Measurements from ENCODE around the gene SECISBP2. TPM values are rescaled to one million over a fixed set of nuclear protein-coding genes. Genes with fewer than 3 reads are reported as not detected.

SECISBP2 gene
- 37.2 and 40.3 TPM in 2 replicates for total RNA-seq

DNA sequence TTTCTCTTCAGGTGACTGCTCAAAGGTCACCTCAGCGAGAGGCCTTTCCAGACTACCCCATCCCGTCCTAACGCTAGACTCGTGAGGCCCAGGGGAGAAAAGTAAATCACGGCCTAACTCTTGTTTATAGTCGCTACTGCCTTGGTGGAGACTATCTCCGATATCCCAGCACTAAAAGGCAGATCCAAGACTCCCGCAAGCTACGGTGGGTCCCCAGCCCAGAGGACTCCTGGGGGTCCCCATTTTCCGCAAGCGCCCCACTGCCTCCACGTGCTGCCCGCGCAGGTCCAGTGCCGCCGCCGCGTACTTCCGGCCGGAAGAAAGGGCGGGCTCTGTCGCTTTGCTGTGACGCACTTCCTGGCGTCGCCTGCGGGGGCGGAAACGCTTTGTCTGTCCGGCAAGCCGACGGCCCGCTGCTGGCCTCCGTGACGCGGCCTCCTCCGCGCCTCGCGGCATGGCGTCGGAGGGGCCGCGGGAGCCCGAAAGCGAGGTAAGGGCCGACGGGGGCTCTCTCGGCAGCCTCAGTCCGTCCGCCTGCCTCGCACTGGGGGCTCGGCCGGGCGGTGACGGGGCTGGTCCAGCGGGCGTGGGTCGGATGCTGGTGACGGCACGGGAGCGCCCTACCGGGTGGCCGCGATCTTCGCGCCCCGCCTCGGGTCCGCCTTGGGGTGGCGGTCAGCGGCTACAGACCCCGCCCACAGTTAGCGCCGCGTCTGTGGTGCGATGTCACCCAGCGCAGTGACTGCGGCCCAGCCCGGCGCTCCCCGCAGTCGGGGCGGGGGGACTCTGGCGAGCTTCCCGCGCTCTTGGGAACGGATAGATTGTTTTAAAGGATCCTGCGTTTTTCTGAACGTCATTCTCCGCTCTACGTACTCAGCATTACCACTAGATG lies at the start of gene SECISBP2:
Gene SECISBP2 (plus strand): TSS at position 378 of the 892 bp plus-strand sequence. CDS start 77 bp downstream, at position 455.

GRCh38 chr9:89310475-89311345 lies 7.6 kb upstream of the SECISBP2 start, which contains the start of gene CKS2:
CKS2 (plus strand) TSS chr9:89311195; CDS start chr9:89311293, 98 bp downstream.

Small RNA genes within 50 kb of the gene (small RNA-seq; reads per million reads assigned to genes)
- gene MIR3153 (ENCODE audit: low replicate concordance), result not detected

Other genes with a start within 250 kb of the SECISBP2 start
- 2.4 and 15.3 TPM in 2 replicates for gene SHC3, start 139.7 kb upstream of the SECISBP2 start, total RNA-seq
- gene CKS2, start 7.3 kb upstream of the SECISBP2 start, total RNA-seq, result 14.4 and 126 TPM in 2 replicates
- gene SEMA4D, start 179.6 kb downstream of the SECISBP2 start, total RNA-seq, result under 0.01 TPM in 1 of 2 replicates, not detected in the other